Loucy (cell line): Measurements from ENCODE around the gene XDH.

Experiments
- H2AFZ ChIP-seq: fragments of 200-600 bp; sonication (generic); 2 replicates; pipeline ENCODE4 v1.6.0; 2016; ENCODE audit warnings: antibody characterized with exemption, mild to moderate bottlenecking, low read length, moderate library complexity
- H3F3A ChIP-seq: fragments of 200-600 bp; 2 replicates; pipeline ENCODE4 v1.6.0; 2016; ENCODE audit warnings: antibody characterized with exemption, low read depth, mild to moderate bottlenecking
- H3K27me3 ChIP-seq: fragments of 200-600 bp; sonication (generic); 2 replicates; pipeline ENCODE4 v1.6.1; 2014; ENCODE audit warnings: low read length, mild to moderate bottlenecking; ENCODE audit not compliant: insufficient read depth, poor library complexity, severe bottlenecking
- H3K36me3 ChIP-seq: fragments of 200-600 bp; sonication (generic); 2 replicates; pipeline ENCODE4 v1.6.1; 2016; ENCODE audit warnings: low read length; ENCODE audit not compliant: insufficient read depth
- H3K4me1 ChIP-seq: fragments of 200-600 bp; sonication (generic); 2 replicates; pipeline ENCODE4 v1.5.1; 2014; ENCODE audit warnings: low read length, mild to moderate bottlenecking; ENCODE audit not compliant: insufficient read depth, poor library complexity, severe bottlenecking
- H3K4me2 ChIP-seq: fragments of 200-600 bp; sonication (generic); 2 replicates; pipeline ENCODE4 v1.6.0; 2014; ENCODE audit warnings: antibody characterized with exemption, low read length, low read depth, mild to moderate bottlenecking; ENCODE audit not compliant: poor library complexity, severe bottlenecking
- H3K4me3 ChIP-seq: fragments of 200-600 bp; sonication (generic); 2 replicates; pipeline ENCODE4 v1.5.1; 2014; ENCODE audit warnings: low read length, mild to moderate bottlenecking, mixed read lengths; ENCODE audit not compliant: poor library complexity, severe bottlenecking
- H3K79me2 ChIP-seq: fragments of 200-600 bp; sonication (generic); 2 replicates; pipeline ENCODE4 v1.6.1; 2014; ENCODE audit warnings: low read length; ENCODE audit not compliant: insufficient read depth
- H3K9ac ChIP-seq: fragments of 200-600 bp; sonication (generic); 2 replicates; pipeline ENCODE4 v1.6.0; 2014; ENCODE audit warnings: mild to moderate bottlenecking, low read depth, low read length, moderate library complexity; ENCODE audit not compliant: poor library complexity, severe bottlenecking
- H3K9me2 ChIP-seq: fragments of 200-600 bp; sonication (generic); replicated peaks from 2 replicates; pipeline ENCODE4 v1.6.1; 2016; ENCODE audit warnings: low read depth, low read length, mixed read lengths
- H3K9me3 ChIP-seq: fragments of 200-600 bp; sonication (generic); 2 replicates; pipeline ENCODE4 v1.6.1; 2014; ENCODE audit warnings: mild to moderate bottlenecking, antibody characterized with exemption, low read length, low read depth; ENCODE audit not compliant: insufficient read depth
- H4K20me1 ChIP-seq: fragments of 200-600 bp; sonication (generic); 2 replicates; pipeline ENCODE4 v1.6.0; 2014; ENCODE audit warnings: antibody characterized with exemption, low read length, mild to moderate bottlenecking; ENCODE audit not compliant: insufficient read depth, poor library complexity, severe bottlenecking
- EZH2phosphoT487 ChIP-seq: fragments of 200-600 bp; IDR thresholded peaks from 2 replicates; pipeline ENCODE4 v1.6.1; 2018; ENCODE audit warnings: antibody characterized with exemption, mild to moderate bottlenecking, moderate library complexity, borderline replicate concordance
- TF ChIP-seq, protein P1 (sequence below): fragments of 200-600 bp; sonication (generic); conservative IDR thresholded peaks from 2 replicates; pipeline ENCODE4 v1.5.1; 2014; ENCODE audit warnings: mild to moderate bottlenecking, antibody characterized with exemption, low read length

XDH gene

DNA sequence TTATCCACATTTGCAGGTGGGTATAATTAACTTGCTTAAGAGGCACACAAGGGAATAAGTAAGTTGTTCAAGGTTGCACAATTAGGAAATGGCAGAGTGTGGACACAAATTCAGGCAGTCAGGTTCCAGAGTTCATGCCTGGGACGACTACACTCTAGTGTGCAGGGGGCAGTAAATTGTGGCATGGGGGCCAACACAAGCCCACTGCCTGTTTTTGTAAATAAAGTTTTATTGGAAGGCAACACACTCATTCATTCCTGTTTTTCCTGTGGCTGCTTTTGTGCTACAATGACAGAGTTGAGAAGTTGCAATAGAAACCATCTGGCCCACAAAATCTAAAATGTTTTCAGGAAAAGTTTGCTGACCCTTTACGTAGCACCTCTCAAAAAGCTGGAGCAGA lies 41.4 kb downstream of the XDH start:
- TF ChIP-seq, protein P1, sequence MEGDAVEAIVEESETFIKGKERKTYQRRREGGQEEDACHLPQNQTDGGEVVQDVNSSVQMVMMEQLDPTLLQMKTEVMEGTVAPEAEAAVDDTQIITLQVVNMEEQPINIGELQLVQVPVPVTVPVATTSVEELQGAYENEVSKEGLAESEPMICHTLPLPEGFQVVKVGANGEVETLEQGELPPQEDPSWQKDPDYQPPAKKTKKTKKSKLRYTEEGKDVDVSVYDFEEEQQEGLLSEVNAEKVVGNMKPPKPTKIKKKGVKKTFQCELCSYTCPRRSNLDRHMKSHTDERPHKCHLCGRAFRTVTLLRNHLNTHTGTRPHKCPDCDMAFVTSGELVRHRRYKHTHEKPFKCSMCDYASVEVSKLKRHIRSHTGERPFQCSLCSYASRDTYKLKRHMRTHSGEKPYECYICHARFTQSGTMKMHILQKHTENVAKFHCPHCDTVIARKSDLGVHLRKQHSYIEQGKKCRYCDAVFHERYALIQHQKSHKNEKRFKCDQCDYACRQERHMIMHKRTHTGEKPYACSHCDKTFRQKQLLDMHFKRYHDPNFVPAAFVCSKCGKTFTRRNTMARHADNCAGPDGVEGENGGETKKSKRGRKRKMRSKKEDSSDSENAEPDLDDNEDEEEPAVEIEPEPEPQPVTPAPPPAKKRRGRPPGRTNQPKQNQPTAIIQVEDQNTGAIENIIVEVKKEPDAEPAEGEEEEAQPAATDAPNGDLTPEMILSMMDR = no peak
- no peak for TF ChIP-seq EZH2phosphoT487
- Histone ChIP-seq H3K27me3 (no peaks in the 10 kb centered on the region), H3K4me1 (no peaks in the 10 kb centered on the region), H4K20me1 (no peaks in the 10 kb centered on the region), H3K36me3 (no peaks in the 10 kb centered on the region), H3K9me3 (no peaks in the 10 kb centered on the region), H3F3A (no peaks in the 10 kb centered on the region), H3K79me2 (no peaks in the 10 kb centered on the region), H3K9ac (no peak overlapping the region), H3K9me2 (no peaks in the 10 kb centered on the region), H2AFZ (no peak overlapping the region), H3K4me2 (no peak overlapping the region), H3K4me3 (no peak overlapping the region)

DNA sequence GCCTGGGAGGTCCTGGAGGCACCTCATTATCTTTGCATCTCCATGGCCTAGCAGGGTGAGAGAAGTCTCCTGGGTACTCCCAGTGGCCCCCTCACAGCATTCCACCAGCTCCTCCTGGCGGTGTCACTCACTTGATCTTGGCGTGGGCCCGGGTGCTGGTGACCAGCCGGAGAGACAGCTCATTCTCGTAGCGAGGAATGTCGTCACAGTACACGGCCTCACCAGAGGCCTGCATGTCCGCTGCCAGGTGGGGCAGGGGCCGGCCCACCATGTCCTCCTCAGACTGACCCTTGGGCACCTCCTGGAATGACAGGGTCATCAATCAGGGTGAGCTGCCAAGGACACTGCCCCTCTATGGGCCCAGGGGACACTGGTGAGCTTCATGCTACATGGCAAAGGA lies 42.4 kb downstream of the XDH start:
- Histone ChIP-seq H3K9me2 (no peaks in the 10 kb centered on the region), H3F3A (no peaks in the 10 kb centered on the region), H3K9ac (no peak overlapping the region), H3K4me2 (no peak overlapping the region), H3K4me1 (no peaks in the 10 kb centered on the region), H2AFZ (no peak overlapping the region), H3K9me3 (no peaks in the 10 kb centered on the region), H3K27me3 (no peaks in the 10 kb centered on the region), H3K4me3 (no peak overlapping the region), H3K36me3 (no peaks in the 10 kb centered on the region), H3K79me2 (no peaks in the 10 kb centered on the region), H4K20me1 (no peaks in the 10 kb centered on the region)
- TF ChIP-seq, protein P1 = no peak
- TF ChIP-seq EZH2phosphoT487 = no peak

DNA sequence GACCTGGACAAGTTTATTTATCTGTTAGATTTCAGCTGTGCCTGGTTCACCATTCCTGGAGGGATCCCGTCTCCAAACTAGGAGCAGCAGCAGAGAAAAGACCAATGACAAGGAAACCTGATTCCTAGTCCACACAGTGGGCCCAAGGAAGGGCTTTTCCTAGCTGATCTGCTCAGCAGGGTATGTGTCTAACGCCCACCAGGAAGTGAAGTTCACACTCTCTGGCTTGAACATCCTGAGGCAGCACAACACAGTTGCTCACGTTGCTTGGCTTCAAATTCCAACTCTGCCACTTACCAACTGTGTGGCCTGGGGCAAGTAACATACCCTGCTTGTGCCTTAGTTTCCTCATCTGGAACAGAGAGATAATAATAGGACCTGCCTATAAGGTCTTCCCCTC lies 42.9 kb downstream of the XDH start:
- H3K36me3 ChIP-seq = no peaks in the 10 kb centered on the region

More for the DNA sequence above, 42.9 kb downstream of the XDH start:
- no peaks in the 10 kb centered on the region for H4K20me1 ChIP-seq
- no peaks in the 10 kb centered on the region for H3K9me3 ChIP-seq
- no peak overlapping the region for H3K4me2 ChIP-seq
- no peaks in the 10 kb centered on the region for H3F3A ChIP-seq
- H3K4me1 ChIP-seq = no peaks in the 10 kb centered on the region
- no peak overlapping the region for H2AFZ ChIP-seq
- H3K4me3 ChIP-seq = no peak overlapping the region
- TF ChIP-seq EZH2phosphoT487 = no peak
- TF ChIP-seq, protein P1 = no peak
- H3K9ac ChIP-seq = no peak overlapping the region
- H3K27me3 ChIP-seq = no peaks in the 10 kb centered on the region
- H3K79me2 ChIP-seq = no peaks in the 10 kb centered on the region
- H3K9me2 ChIP-seq = no peaks in the 10 kb centered on the region
